Neural cell (in vitro differentiated cells): Measurements from ENCODE around the gene CIRBP. TPM values are rescaled to one million over a fixed set of nuclear protein-coding genes. Genes with fewer than 3 reads are reported as not detected.
A peak's percentile ranks its signal among the peaks of the same experiment; 100 is the strongest.

ENCODE experiments used
- H2AFZ ChIP-seq: fragments of 200-600, 300-800 bp; sonication (generic), shearing (Covaris generic); 2 replicates; pipeline ENCODE4 v1.6.0; 2014; ENCODE audit warnings: low read depth, mild to moderate bottlenecking, antibody characterized with exemption, low read length, moderate library complexity
- H3F3A ChIP-seq: fragments of 200-600 bp; shearing (Covaris generic); 2 replicates; pipeline ENCODE4 v1.6.1; 2016; ENCODE audit warnings: mild to moderate bottlenecking, moderate library complexity, mixed read lengths, antibody characterized with exemption, low read length; ENCODE audit not compliant: insufficient read depth, poor library complexity, severe bottlenecking
- H3K27ac ChIP-seq: fragments of 200-600, 300-800 bp; sonication (generic), shearing (Covaris generic); 2 replicates; pipeline ENCODE4 v1.5.1; 2014; ENCODE audit warnings: mild to moderate bottlenecking, low read length, moderate library complexity
- H3K27me3 ChIP-seq: fragments of 300-800, 200-600 bp; sonication (generic), shearing (Covaris generic); 2 replicates; pipeline ENCODE4 v1.6.0; 2014; ENCODE audit warnings: mild to moderate bottlenecking, low read depth, low read length, moderate library complexity; ENCODE audit not compliant: insufficient read depth
- H3K36me3 ChIP-seq: fragments of 300-800, 200-600 bp; sonication (generic), shearing (Covaris generic); 2 replicates; pipeline ENCODE4 v1.5.1; 2014; ENCODE audit warnings: mild to moderate bottlenecking, antibody characterized with exemption, low read length, moderate library complexity; ENCODE audit not compliant: insufficient read depth
- H3K4me2 ChIP-seq: fragments of 300-800, 200-600 bp; sonication (generic), shearing (Covaris generic); 2 replicates; pipeline ENCODE4 v1.6.0; 2014; ENCODE audit warnings: mild to moderate bottlenecking, low read length
- H3K4me3 ChIP-seq: fragments of 300-800, 200-600 bp; sonication (generic), shearing (Covaris generic); 2 replicates; pipeline ENCODE4 v1.5.1; 2014; ENCODE audit warnings: mild to moderate bottlenecking, low read length, moderate library complexity
- H3K79me2 ChIP-seq: fragments of 200-600 bp; shearing (Covaris generic); replicated peaks from 2 replicates; pipeline ENCODE4 v1.6.0; 2014; ENCODE audit warnings: mild to moderate bottlenecking, low read length, moderate library complexity; ENCODE audit not compliant: insufficient read depth
- H3K9ac ChIP-seq: fragments of 300-800, 200-600 bp; sonication (generic), shearing (Covaris generic); 2 replicates; pipeline ENCODE4 v1.6.1; 2016; ENCODE audit warnings: mild to moderate bottlenecking, low read length, mixed read lengths
- H3K9me2 ChIP-seq: fragments of 200-600 bp; shearing (Covaris generic); 2 replicates; pipeline ENCODE4 v1.6.1; 2016; ENCODE audit warnings: mild to moderate bottlenecking, low read length, mixed read lengths; ENCODE audit not compliant: insufficient read depth
- H3K9me3 ChIP-seq: fragments of 200-600, 300-800 bp; sonication (generic), shearing (Covaris generic); 2 replicates; pipeline ENCODE4 v1.6.1; 2016; ENCODE audit warnings: mild to moderate bottlenecking, mixed run types, low read length, moderate library complexity, mixed read lengths
- H4K20me1 ChIP-seq: fragments of 200-600 bp; shearing (Covaris generic); 2 replicates; pipeline ENCODE4 v1.6.1; 2016; ENCODE audit warnings: mild to moderate bottlenecking, mixed run types; ENCODE audit not compliant: insufficient read depth
- CTCF ChIP-seq: fragments of 450-650 bp; IDR thresholded peaks from 2 replicates; pipeline ENCODE4 v1.5.1; 2014; ENCODE audit warnings: antibody characterized with exemption, mild to moderate bottlenecking, moderate library complexity; ENCODE audit not compliant: poor library complexity, severe bottlenecking
- EZH2 ChIP-seq: fragments of 200-600, 300-800 bp; shearing (Covaris generic), sonication (generic); IDR thresholded peaks from 2 replicates; pipeline ENCODE4 v1.6.1; 2014; ENCODE audit warnings: antibody characterized with exemption, low read length, borderline replicate concordance, mild to moderate bottlenecking; ENCODE audit not compliant: insufficient read depth, poor library complexity, severe bottlenecking
- MXI1 ChIP-seq: fragments of 450-650 bp; conservative IDR thresholded peaks from 2 replicates; pipeline ENCODE4 v1.6.1; 2014; ENCODE audit warnings: antibody characterized with exemption, mild to moderate bottlenecking; ENCODE audit not compliant: poor library complexity, severe bottlenecking
- POLR2AphosphoS5 ChIP-seq: IDR thresholded peaks from 2 replicates; pipeline ENCODE4 v1.6.1; 2012
- RAD21 ChIP-seq: fragments of 450-650 bp; conservative IDR thresholded peaks from 2 replicates; pipeline ENCODE4 v1.6.1; 2014; ENCODE audit warnings: antibody characterized with exemption, mild to moderate bottlenecking, moderate library complexity
- REST ChIP-seq: IDR thresholded peaks from 2 replicates; pipeline ENCODE4 v1.6.1; 2012; ENCODE audit warnings: borderline replicate concordance
- SMC3 ChIP-seq: fragments of 450-650 bp; conservative IDR thresholded peaks from 2 replicates; pipeline ENCODE4 v1.6.1; 2014; ENCODE audit warnings: antibody characterized with exemption, mild to moderate bottlenecking, moderate library complexity; ENCODE audit not compliant: poor library complexity
- TAF1 ChIP-seq: IDR thresholded peaks from 2 replicates; pipeline ENCODE4 v1.6.1; 2012; ENCODE audit warnings: low read depth
- polyA plus RNA-seq: library from polyadenylated mRNA; depleted of rRNA; stranded (reverse); fragments of >200 nt; gene quantifications from 2 replicates; pipeline ENCODE4 v1.2.3, GENCODE V29; 2014

Gene CIRBP
- polyA plus RNA-seq, 1 donor from 2014 or later = 1,663 TPM

- Histone ChIP-seq H3K9ac (no peak overlapping the region), H3K27ac (no peak overlapping the region), H3K36me3 (no peaks in the 10 kb centered on the region), H3K79me2 (peaks cover 68% of the 10 kb centered on the region), H3K9me3 (no peaks in the 10 kb centered on the region), H4K20me1 (peaks cover 4% of the 10 kb centered on the region), H3K9me2 (no peaks in the 10 kb centered on the region), H3K27me3 (no peaks in the 10 kb centered on the region), H2AFZ (no peak overlapping the region), H3K4me3 (no peak overlapping the region), H3F3A (no peaks in the 10 kb centered on the region), H3K4me2 (no peak overlapping the region)
- no peak for TF ChIP-seq REST
- peak; percentile 33 for TF ChIP-seq POLR2AphosphoS5
Measured at GRCh38 chr19:1256646-1257474, 12.3 kb upstream of the CIRBP start.

GRCh38 chr19:1257475-1258162 lies 11.5 kb upstream of the CIRBP start:
- no peaks in the 10 kb centered on the region for H3F3A ChIP-seq
- no peak overlapping the region for H3K4me3 ChIP-seq
- H2AFZ ChIP-seq = no peak overlapping the region
- no peaks in the 10 kb centered on the region for H3K9me3 ChIP-seq
- no peaks in the 10 kb centered on the region for H3K36me3 ChIP-seq
- H3K27me3 ChIP-seq = no peaks in the 10 kb centered on the region
- peaks cover 4% of the 10 kb centered on the region for H4K20me1 ChIP-seq
- TF ChIP-seq SMC3 (no peak), CTCF (no peak), TAF1 (no peak), REST (no peak), POLR2AphosphoS5 (no peak), EZH2 (no peak), RAD21 (no peak), MXI1 (no peak)
- H3K9me2 ChIP-seq = no peaks in the 10 kb centered on the region
- no peak overlapping the region for H3K4me2 ChIP-seq
- H3K27ac ChIP-seq = no peak overlapping the region
- H3K79me2 ChIP-seq = peaks cover 61% of the 10 kb centered on the region
- peak overlapping the region; percentile 31 for H3K9ac ChIP-seq
